HG02852 (cell line): Measurements from ENCODE around the gene TMEM163.
"Not testable (repeated sequence)": the region's sequence is repeated elsewhere in the genome, so short reads cannot be mapped to it uniquely, and the experiment has no call there.

Experiments
- ATAC-seq: cut with Tn5 transposase; IDR thresholded peaks from one replicate; pipeline ENCODE4 v1.9.1; 2021; ENCODE audit warnings: mild to moderate bottlenecking, moderate library complexity; ENCODE audit not compliant: unreplicated experiment

TMEM163 gene

GRCh38 chr2:134583997-134584520, 134.7 kb downstream of the TMEM163 start:
- ATAC-seq: no peak

DNA sequence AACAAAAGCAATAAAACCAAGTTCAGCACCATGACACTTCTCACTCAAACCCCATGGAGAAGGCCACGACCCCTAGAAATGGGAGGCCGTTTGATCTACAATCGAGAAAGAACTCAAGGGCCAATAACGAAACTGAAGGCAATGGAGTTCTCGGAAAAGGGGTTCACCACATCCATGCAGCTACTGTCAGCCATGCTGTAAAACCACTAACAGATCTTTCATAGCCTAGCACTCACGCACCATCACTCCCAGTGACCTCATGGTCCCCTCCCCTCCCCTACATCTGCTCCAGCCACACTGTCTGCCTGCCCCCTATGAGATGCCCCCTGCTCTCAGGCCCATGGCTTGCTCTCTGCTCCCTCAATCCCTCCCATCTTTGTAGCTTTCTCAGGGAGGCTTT, 135.3 kb downstream of the TMEM163 start:
- no peak for ATAC-seq

DNA sequence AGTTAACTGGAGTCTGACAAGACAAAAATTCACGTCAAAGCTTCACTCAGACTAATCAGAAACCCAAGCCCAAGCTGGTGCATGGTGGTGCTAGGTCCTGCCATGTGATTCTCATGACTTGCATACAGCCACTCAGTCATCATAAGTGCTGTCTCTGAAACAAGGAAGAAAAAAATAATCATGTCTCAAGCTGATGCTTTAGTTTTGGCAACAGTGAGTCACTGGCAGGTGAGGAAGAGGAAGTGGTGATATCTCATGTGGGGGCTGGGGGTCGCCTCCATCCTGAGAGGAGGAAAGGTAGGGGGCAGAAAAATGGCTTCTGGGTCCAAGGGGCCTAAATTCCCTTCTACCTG, 136.3 kb downstream of the TMEM163 start:
- no peak for ATAC-seq

- ATAC-seq: peak; percentile 82
Measured at GRCh38 chr2:134581877-134582546, 136.8 kb downstream of the TMEM163 start.

DNA sequence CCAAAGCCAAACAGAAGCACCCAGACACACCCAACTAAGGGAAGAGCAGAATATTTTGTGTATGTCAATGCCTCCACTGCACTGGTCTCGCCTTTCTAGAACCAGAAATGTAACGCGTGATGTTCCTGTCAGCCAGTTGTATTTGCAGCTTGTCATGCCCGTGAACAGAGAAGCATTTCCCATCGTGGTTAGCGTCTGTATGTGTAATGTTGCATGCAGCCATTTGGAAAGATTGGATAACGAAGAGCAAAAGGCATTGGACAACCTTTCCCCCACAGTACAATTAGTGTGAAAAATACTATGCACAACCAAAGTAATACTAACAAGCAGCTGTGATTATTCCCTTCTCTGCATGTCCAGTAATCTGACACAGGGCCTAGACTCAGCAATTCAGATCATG, 140.5 kb downstream of the TMEM163 start:
- no peak for ATAC-seq

GRCh38 chr2:134576478-134576877, 142.3 kb downstream of the TMEM163 start:
- no peak for ATAC-seq

DNA sequence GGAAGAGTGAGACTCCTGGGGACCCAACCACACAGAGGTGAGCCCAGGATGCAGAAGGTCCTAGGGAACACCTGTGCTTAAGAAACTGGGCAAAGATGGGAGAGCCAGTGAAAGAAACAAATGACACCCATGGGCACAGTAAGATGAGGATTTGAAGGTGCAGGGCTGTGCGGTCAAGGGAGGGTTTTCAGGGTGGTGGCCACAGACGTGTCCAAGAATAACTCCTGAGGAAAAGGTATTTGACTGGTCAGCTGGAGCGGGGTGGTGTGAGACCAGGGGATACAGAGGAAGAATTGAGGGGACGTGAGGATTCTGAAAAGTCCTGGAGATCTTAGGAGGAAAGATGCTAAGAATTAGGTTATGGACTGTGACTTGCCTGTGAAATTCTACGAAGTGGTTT, 142.9 kb downstream of the TMEM163 start:
- ATAC-seq: no peak

GRCh38 chr2:134574611-134575330, 144.0 kb downstream of the TMEM163 start:
- ATAC-seq: no peak

DNA sequence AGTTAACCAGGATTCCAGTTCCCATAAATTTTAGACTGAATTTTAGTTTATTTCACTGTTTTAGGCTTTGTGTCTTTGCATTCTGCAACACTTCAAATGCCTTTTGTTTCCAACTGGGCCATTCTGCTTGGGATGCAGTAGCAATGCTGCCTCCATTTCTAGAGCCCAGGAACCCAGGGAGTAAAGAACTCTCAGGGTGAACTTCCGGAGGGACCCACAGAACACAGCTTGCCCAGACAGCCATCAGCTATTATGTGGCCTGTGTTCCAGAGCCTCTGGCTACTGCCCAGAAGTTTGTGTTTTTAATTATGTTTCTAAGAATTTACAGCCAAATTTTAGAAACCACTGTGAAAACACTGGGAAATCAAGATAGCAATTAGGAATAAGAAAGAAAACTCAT, 145.1 kb downstream of the TMEM163 start:
- ATAC-seq: no peak

- ATAC-seq: no peak
Measured at GRCh38 chr2:134573085-134573370, 145.8 kb downstream of the TMEM163 start.

DNA sequence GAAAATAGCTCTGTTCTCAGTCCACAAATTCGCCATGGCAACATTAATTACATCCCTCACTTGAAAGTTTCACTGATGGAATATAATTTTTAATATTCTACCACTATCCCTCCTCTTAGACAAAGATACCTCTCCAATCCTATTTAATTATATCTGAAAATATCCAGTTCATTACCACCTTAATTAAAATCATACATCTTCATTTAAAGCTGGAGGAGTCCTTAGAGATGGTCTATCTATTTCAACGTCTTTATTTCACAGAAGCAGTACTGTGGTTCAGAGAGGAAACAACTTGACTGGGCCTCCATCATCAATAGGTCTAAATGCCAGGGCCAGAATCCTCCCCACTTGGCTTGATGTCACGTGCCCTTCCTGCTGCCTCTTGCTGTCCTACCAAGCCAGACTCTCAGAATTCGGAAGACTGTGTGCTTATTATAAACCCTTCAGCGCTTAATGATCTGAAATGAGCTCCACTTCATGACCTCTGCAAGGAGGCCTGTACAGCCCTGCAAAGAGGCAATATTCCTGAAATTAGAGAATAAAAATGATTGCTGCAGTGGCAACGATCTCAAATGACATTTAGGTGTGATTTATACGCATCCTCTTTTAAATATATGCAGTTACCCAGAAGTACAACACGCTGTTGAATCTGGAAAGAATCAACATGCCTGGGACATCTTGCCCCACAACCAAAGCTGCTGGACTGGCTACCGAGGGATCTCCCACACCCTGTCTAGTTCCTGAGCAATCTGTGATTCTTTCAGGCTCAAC, 146.3 kb downstream of the TMEM163 start:
- ATAC-seq: no peak

DNA sequence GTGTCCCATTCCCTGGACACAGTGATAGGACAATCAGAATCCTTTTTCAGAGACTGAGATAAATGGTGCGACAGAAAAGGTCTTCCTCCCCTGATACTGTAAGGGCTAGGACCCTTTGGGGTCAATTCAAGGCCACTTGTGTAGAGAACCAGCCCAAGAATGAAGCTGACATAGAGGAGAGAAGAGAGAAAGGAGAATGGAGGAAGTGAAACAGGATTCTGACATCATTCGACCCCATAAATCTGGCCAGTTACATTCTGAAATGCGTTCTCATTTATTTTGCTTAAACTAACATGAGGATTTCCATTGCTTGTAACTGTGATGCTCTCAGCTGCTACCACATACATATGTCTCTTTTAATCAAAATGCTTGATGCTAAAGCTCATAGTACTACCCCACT, 148.1 kb downstream of the TMEM163 start:
- ATAC-seq: no peak

DNA sequence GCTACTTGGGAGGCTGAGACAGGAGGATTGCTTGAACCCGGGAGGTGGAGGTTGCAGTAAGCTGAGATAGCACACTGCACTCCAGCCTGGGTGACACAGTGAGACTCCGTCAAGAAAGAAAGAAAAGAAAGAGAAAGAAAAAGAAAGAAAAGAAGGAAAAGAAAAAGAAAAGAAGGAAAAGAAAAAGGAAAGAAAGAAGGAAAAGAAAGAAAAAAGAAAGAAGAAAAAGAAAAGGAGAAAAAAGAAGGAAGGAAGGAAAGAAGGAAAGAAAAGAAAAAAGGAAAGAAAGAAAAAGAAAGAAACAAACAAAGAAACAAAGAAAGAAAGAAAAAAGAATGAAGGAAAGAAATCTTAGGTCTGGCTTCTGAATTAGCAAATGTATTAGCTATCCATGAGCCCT, 150.4 kb downstream of the TMEM163 start:
- ATAC-seq: no peak

DNA sequence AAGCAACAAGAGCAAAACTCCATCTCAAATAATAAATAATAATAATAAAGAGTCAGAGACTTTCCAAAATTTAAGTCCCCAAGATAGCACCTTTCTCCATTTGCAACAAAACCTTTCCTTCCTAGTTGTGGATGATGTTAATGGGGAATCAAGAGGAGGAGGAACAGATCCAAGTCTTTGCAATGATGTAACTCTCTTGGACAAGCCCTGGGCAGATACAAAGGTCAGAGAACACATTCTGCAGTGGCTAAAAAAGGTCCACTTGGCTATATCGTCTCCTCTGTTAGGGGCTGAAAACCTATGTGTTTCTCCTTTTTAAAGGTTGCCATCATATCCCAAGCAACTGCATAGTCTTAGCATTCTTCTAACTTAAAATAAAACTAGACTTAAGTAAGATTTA, 151.1 kb downstream of the TMEM163 start:
- ATAC-seq: no peak

DNA sequence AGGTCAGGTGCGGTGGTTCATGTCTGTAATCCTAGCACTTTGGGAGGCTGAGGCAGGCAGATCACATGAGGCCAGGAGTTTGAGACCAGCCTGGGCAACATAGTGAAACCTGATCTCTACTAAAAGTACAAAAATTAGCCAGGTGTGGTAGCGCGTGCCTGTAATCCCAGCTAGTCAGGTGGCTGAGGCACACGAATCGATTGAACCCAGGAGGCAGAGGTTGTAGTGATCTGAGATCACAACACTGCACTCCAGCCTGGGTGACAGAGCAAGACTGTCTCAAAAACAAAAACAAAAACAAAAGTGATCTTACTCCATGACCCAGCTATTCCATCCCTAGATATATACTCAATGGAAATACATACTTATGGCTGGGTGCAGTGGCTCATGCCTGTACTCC, 153.8 kb downstream of the TMEM163 start:
- ATAC-seq: not testable (repeated sequence)

DNA sequence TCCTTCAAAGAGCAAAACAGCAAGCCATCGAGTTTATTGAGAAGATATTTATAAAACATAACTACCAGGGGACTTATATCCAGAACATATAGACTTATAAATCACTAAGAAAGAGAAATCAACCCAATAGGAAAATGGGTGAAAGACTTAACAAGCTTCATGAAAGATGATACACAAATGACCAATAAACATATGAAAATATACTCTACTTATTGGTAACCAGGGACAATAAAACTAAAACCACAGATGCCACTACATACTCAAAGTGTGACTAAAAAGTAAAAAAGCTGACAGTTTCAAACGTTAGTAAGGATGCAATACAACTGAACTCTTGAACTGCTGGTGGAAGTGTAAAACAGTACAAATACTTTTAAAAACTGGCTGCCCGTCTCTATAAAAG, 154.3 kb downstream of the TMEM163 start:
- ATAC-seq: no peak

GRCh38 chr2:134558208-134558830, 160.5 kb downstream of the TMEM163 start:
- no peak for ATAC-seq

DNA sequence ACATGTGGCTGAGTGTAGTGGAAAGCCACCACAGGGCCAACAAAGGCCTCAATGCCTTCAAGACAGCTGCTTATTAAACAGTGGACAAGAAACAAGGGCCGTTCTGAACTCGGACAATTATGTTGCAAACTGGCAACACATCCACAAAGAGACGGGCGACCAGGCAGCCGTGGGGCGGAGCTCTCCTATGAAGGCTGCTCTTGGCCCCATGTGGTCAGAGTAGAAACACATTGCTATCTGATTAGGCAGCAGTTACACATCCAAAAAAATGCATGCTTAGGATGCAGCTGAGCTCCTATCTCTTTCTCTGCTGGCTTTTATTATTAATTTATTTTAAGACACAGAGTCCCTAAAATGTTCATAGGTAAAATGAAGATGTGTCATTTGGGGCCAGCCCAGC, 163.4 kb downstream of the TMEM163 start:
- ATAC-seq: no peak

- no peak for ATAC-seq
Measured at GRCh38 chr2:134553657-134554056, 165.1 kb downstream of the TMEM163 start.

GRCh38 chr2:134550566-134551164, 168.1 kb downstream of the TMEM163 start:
- ATAC-seq: no peak

- ATAC-seq: no peak
Measured at GRCh38 chr2:134549104-134549503, 169.7 kb downstream of the TMEM163 start.
